HCT116 (cell line): ENCODE data around the gene H3-3A.
A peak's percentile ranks its signal among the peaks of the same experiment; 100 is the strongest.

Source experiments
- CEBPB ChIP-seq: IDR thresholded peaks from 2 replicates; pipeline ENCODE4 v1.6.1; 2012; ENCODE audit warnings: low read depth
- CTCF ChIP-seq, 3 experiments: fragments of 200-600 bp in 1 of 3; sonication (generic) in 1 of 3; IDR thresholded peaks in 2 of 3; conservative IDR thresholded peaks in 1 of 3; 2 replicates each; pipeline ENCODE4 v1.5.1; 2012 to 2017; ENCODE audit warnings: low read depth in 2 of 3, low read length in 2 of 3, antibody characterized with exemption in 1 of 3, borderline replicate concordance in 1 of 3, control low read depth in 1 of 3, mild to moderate bottlenecking in 1 of 3, mixed read lengths in 1 of 3, mixed run types in 1 of 3, moderate library complexity in 1 of 3; ENCODE audit not compliant: insufficient read depth in 1 of 3
- EGR1 ChIP-seq: IDR thresholded peaks from 2 replicates; pipeline ENCODE4 v1.6.1; 2012; ENCODE audit warnings: low read depth
- ELF1 ChIP-seq: IDR thresholded peaks from 2 replicates; pipeline ENCODE4 v1.6.1; 2012; ENCODE audit warnings: low read depth, borderline replicate concordance
- EZH2 ChIP-seq: fragments of 200-600 bp; sonication (generic); IDR thresholded peaks from 2 replicates; pipeline ENCODE4 v1.6.1; 2017; ENCODE audit warnings: antibody characterized with exemption, mixed run types
- EZH2phosphoT487 ChIP-seq: fragments of 200-600 bp; IDR thresholded peaks from 2 replicates; pipeline ENCODE4 v1.6.1; 2018; ENCODE audit warnings: antibody characterized with exemption, borderline replicate concordance
- MAX ChIP-seq: IDR thresholded peaks from 2 replicates; pipeline ENCODE4 v1.6.1; 2012
- POLR2A ChIP-seq: IDR thresholded peaks from 2 replicates; pipeline ENCODE4 v1.7.0; 2011; ENCODE audit warnings: borderline replicate concordance; ENCODE audit not compliant: insufficient read depth, insufficient read length; ENCODE audit errors: extremely low read depth
- POLR2AphosphoS5 ChIP-seq: IDR thresholded peaks from 2 replicates; pipeline ENCODE4 v1.6.1; 2011; ENCODE audit warnings: mild to moderate bottlenecking, low read depth, low read length, moderate library complexity
- RAD21 ChIP-seq: IDR thresholded peaks from 2 replicates; pipeline ENCODE4 v1.6.1; 2012; ENCODE audit warnings: low read depth, mild to moderate bottlenecking
- REST ChIP-seq: IDR thresholded peaks from 2 replicates; pipeline ENCODE4 v1.6.1; 2012; ENCODE audit warnings: low read depth
- SIN3A ChIP-seq: IDR thresholded peaks from 2 replicates; pipeline ENCODE4 v1.6.1; 2012; ENCODE audit warnings: low read depth
- SP1 ChIP-seq: IDR thresholded peaks from 2 replicates; pipeline ENCODE4 v1.6.1; 2012; ENCODE audit warnings: low read depth
- TCF7L2 ChIP-seq: IDR thresholded peaks from 2 replicates; pipeline ENCODE4 v1.7.0; 2011; ENCODE audit warnings: borderline replicate concordance, inconsistent platforms; ENCODE audit not compliant: insufficient read depth, insufficient read length; ENCODE audit errors: extremely low read depth

GRCh38 chr1:226083302-226084101 is 21.0 kb downstream of the H3-3A start:
- no peak for TF ChIP-seq POLR2A
- TF ChIP-seq POLR2AphosphoS5 = peak; percentile 81
- no peak for TF ChIP-seq RAD21
- no peak for TF ChIP-seq CTCF (IDR thresholded peaks at IDR 0.05 in 2 of 3, conservative IDR thresholded peaks at IDR 0.05 in 1 of 3; ENCODE audit: borderline replicate concordance in 1 of 3, insufficient read depth in 1 of 3, low read depth in 2 of 3, low read length in 2 of 3)
- TF ChIP-seq REST = no peak
- TF ChIP-seq EZH2phosphoT487 = no peak
- TF ChIP-seq EZH2 = no peak
- TF ChIP-seq ELF1 = no peak
- TF ChIP-seq EGR1 = peak; percentile 69; the same call in 1 of the 2 replicates
- no peak; the same call in none of the 2 replicates for TF ChIP-seq SP1
- TF ChIP-seq SIN3A = no peak
- TF ChIP-seq MAX = peak; percentile 85
- TF ChIP-seq TCF7L2 = no peak
- TF ChIP-seq CEBPB = no peak
